NCI-H1092 treated with DMSO at 0.1 percent for 48 hours (cell line): ENCODE results near the gene SNX32.

Source experiments
- DNase-seq: peaks from one replicate; lab custom pipeline; 2025; lab: John Stamatoyannopoulos, UW

The SNX32 gene

GRCh38 chr11:65868907-65869306, 35.1 kb downstream of the SNX32 start:
- DNase-seq = no peak

GRCh38 chr11:65869643-65870306, 36.0 kb downstream of the SNX32 start:
- DNase-seq = no peak

- DNase-seq = no peak
These were observed 36.5 kb downstream of the SNX32 start for GRCh38 chr11:65870307-65870658.

- no peak for DNase-seq
These were observed 37.2 kb downstream of the SNX32 start for GRCh38 chr11:65870706-65871681.

GRCh38 chr11:65871811-65872548, 38.2 kb downstream of the SNX32 start:
- no peak for DNase-seq

GRCh38 chr11:65872586-65873317, 39.0 kb downstream of the SNX32 start, which contains the start of gene EFEMP2:
TSS of gene EFEMP2 (minus strand) at chr11:65872800. CDS start at chr11:65872354, 446 bp downstream.
- DNase-seq = no peak

GRCh38 chr11:65873318-65874156, 39.8 kb downstream of the SNX32 start:
- DNase-seq = peak; percentile 82

GRCh38 chr11:65879617-65880016, 45.9 kb downstream of the SNX32 start, which contains the start of gene CTSW:
TSS of gene CTSW (plus strand) at chr11:65879837. CDS start at chr11:65879855, 18 bp downstream.
- DNase-seq = no peak

- no peak for DNase-seq
These were observed 46.3 kb downstream of the SNX32 start for GRCh38 chr11:65880027-65880426.

GRCh38 chr11:65880844-65881421, 47.2 kb downstream of the SNX32 start:
- DNase-seq = no peak

- DNase-seq = no peak
These were observed 48.6 kb downstream of the SNX32 start for GRCh38 chr11:65882120-65883057.

- DNase-seq = no peak
These were observed 49.4 kb downstream of the SNX32 start for GRCh38 chr11:65883058-65883761.

GRCh38 chr11:65883786-65884715, 50.3 kb downstream of the SNX32 start:
- no peak for DNase-seq

- DNase-seq = peak; percentile 65
These were observed 50.9 kb downstream of the SNX32 start for GRCh38 chr11:65884716-65885092.

- DNase-seq = no peak
These were observed 51.5 kb downstream of the SNX32 start for GRCh38 chr11:65885231-65885630.

- no peak for DNase-seq
These were observed 52.2 kb downstream of the SNX32 start for GRCh38 chr11:65885808-65886536.
